ENCODE results near the gene SPECC1. TPM values are rescaled to one million over a fixed set of nuclear protein-coding genes. Genes with fewer than 3 reads are reported as not detected.

Gene SPECC1
- total and polyA plus RNA-seq, 9 of the 15 experiments (the other 6 are each of a cell fraction or from before 2014, with no cell fraction given): 2.4 to 19.6 (median 14.7) TPM

DNA sequence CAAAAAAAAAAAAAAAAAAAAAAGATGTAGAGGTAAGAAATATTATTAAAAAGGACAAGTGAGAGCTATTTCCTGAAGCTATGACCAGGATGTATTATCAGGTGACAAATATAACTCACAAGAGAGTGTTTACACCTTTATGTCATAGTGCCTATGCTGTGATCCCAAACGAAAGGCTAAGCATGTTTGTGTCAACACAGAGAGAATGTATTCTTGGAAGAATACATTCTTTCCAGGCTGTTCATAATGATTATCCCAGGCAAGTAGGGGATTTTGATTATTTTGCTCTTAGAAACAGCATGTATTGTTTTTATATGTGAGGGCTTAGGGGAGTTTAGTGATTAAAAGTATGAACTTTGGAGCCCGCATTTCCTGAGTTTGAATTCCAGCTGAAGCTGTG lies 175.0 kb downstream of the SPECC1 start:
- Histone ChIP-seq H3K9me3 (replicated peaks; ENCODE audit: control insufficient read depth, insufficient read depth, low read depth, low read length) (no peaks in the 10 kb centered on the region), H3K4me1 (replicated peaks in 1 of 2; ENCODE audit: control insufficient read depth in 2 of 2, insufficient read depth in 2 of 2, low read length in 2 of 2) (peaks cover 7 to 13% of the 10 kb centered on the region in 2 experiments; a peak in 4 of 5 replicates), H4K20me1 (replicated peaks; ENCODE audit: control insufficient read depth, insufficient read depth, low read length) (peaks cover 11% of the 10 kb centered on the region; the same call in 1 of the 2 replicates), H3K4me3 (no peak overlapping the region), H3K36me3 (ENCODE audit: control insufficient read depth, insufficient read depth, low read length) (no peaks in the 10 kb centered on the region), H2AFZ (ENCODE audit: low read depth, low read length) (no peak overlapping the region), H3K4me2 (ENCODE audit: insufficient read depth, low read length) (no peak overlapping the region), H3K27ac (ENCODE audit: extremely low read depth, low read depth, low read length) (no peak overlapping the region), H3K9ac (ENCODE audit: insufficient read depth in 1 of 2, low read depth in 2 of 2, low read length in 2 of 2) (no peak overlapping the region), H3K79me2 (ENCODE audit: control insufficient read depth, insufficient read depth, low read length) (no peaks in the 10 kb centered on the region), H3K27me3 (ENCODE audit: control insufficient read depth in 2 of 2, insufficient read depth in 2 of 2, low read length in 2 of 2) (no peaks in the 10 kb centered on the region), H3K9me1 (ENCODE audit: control insufficient read depth, insufficient read depth, low read length) (no peaks in the 10 kb centered on the region)
- TF ChIP-seq SP1 (CRISPR knock-in tag; IDR thresholded peaks at IDR 0.05) (no peak), DDX20 (tag; IDR thresholded peaks at IDR 0.05; ENCODE audit: low read depth) (no peak), THRAP3 (IDR thresholded peaks at IDR 0.05; ENCODE audit: borderline replicate concordance) (no peak), ZNF23 (CRISPR knock-in tag; IDR thresholded peaks at IDR 0.05) (no peak), EGR1 (conservative IDR thresholded peaks at IDR 0.05) (no peak), SRSF1 (IDR thresholded peaks at IDR 0.05; ENCODE audit: low read depth, low read length) (no peak), ARID1B (IDR thresholded peaks at IDR 0.05) (no peak)
- TF ChIP-seq, protein P1, sequence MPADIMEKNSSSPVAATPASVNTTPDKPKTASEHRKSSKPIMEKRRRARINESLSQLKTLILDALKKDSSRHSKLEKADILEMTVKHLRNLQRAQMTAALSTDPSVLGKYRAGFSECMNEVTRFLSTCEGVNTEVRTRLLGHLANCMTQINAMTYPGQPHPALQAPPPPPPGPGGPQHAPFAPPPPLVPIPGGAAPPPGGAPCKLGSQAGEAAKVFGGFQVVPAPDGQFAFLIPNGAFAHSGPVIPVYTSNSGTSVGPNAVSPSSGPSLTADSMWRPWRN (IDR thresholded peaks at IDR 0.05; ENCODE audit: low read depth): no peak
- TF ChIP-seq, protein P2, sequence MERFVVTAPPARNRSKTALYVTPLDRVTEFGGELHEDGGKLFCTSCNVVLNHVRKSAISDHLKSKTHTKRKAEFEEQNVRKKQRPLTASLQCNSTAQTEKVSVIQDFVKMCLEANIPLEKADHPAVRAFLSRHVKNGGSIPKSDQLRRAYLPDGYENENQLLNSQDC (CRISPR knock-in tag; IDR thresholded peaks at IDR 0.05): no peak
- WGBS (ENCODE audit: insufficient coverage, low coverage, missing lambda C conversion rate): 69% methylated on average over 2 of the region's 2 CpGs
- ChIA-PET POLR2A (no interaction called here), CTCF (ENCODE audit: low intra/inter-chr PET ratio) (no interaction called here)
- no peak for DNase-seq (ENCODE audit: extremely low read depth in 1 of 4, low spot score in 3 of 4)
- ATAC-seq: no peak
- no TSS peak for BruUV-seq (replicated peaks)
- intact Hi-C loops (cut with micrococcal nuclease) (no loop called here), in situ Hi-C loops (cut with MboI) (no loop called here)
- FAIRE-seq: no peak
